K562 (cell line): ENCODE data around the gene DCTN2. TPM values are rescaled to one million over a fixed set of nuclear protein-coding genes. Genes with fewer than 3 reads are reported as not detected.
A peak's percentile ranks its signal among the peaks of the same experiment; 100 is the strongest.

ENCODE experiments used
- CHCHD3 ChIP-seq: fragments of 250-450 bp; sonication (Bioruptor Pico); IDR thresholded peaks from 2 replicates; pipeline ENCODE4 v2.1.2; 2022; ENCODE audit warnings: mild to moderate bottlenecking
- HDAC6 ChIP-seq: IDR thresholded peaks from 2 replicates; pipeline ENCODE4 v1.6.1; 2012; ENCODE audit warnings: low read depth, mild to moderate bottlenecking, control low read depth, inconsistent platforms, low read length, moderate library complexity
- HDAC8 ChIP-seq: fragments of 450-650 bp; IDR thresholded peaks from 2 replicates; pipeline ENCODE4 v1.6.1; 2016; ENCODE audit warnings: mild to moderate bottlenecking, missing genetic modification characterization, moderate library complexity, missing compliant biosample characterization
- MED1 ChIP-seq: sonication (generic); formaldehyde crosslinking; IDR thresholded peaks from 2 replicates; pipeline ENCODE4 v1.8.1; 2023; ENCODE audit warnings: missing genetic modification reagents, borderline replicate concordance
- PTRF ChIP-seq: fragments of 450-650 bp; IDR thresholded peaks from 2 replicates; pipeline ENCODE4 v1.6.1; 2016; ENCODE audit warnings: mild to moderate bottlenecking, missing genetic modification characterization, missing compliant biosample characterization
- RBM15 ChIP-seq: fragments of 200-400 bp; formaldehyde crosslinking; IDR thresholded peaks from 2 replicates; pipeline ENCODE4 v1.6.1; 2018; ENCODE audit warnings: mild to moderate bottlenecking, low read length, moderate library complexity; ENCODE audit not compliant: insufficient read depth
- RBM22 ChIP-seq: fragments of 200-400 bp; formaldehyde crosslinking; IDR thresholded peaks from 2 replicates; pipeline ENCODE4 v1.6.1; 2018; ENCODE audit warnings: low read length, low read depth; ENCODE audit not compliant: poor library complexity, severe bottlenecking
- ZNF140 ChIP-seq: fragments of 250-450 bp; sonication (Bioruptor Pico); IDR thresholded peaks from 2 replicates; pipeline ENCODE4 v1.8.0; 2021; ENCODE audit warnings: moderate library complexity, mild to moderate bottlenecking, inconsistent platforms
- ZNF354B ChIP-seq: fragments of 250-450 bp; sonication (Bioruptor Pico); IDR thresholded peaks from 2 replicates; pipeline ENCODE4 v1.4.0; 2020
- ZNF766 ChIP-seq: fragments of 200-800 bp; sonication (Bioruptor generic); conservative IDR thresholded peaks from 2 replicates; pipeline ENCODE4 v1.6.1; 2016; ENCODE audit warnings: missing genetic modification characterization, missing compliant biosample characterization
- polyA plus RNA-seq, 8 experiments: library from polyadenylated mRNA; depleted of rRNA in 4 of 8; stranded (reverse) in 5 of 8; unstranded in 3 of 8; fragments of >200 nt; fragmentation: Nextera tagmentation in 2 of 8; fragmentation: Illumina TruSeq in 1 of 8; extraction: Ambion mirVana in 2 of 8; extraction: Trizol in 1 of 8; gene quantifications; 2 replicates each; pipeline versions ENCODE4 v1.2.1 to v1.2.3, GENCODE V29; 2011 to 2014; ENCODE audit warnings: inconsistent platforms in 1 of 8, missing spikeins in 1 of 8
- total RNA-seq, 7 experiments: library from RNA; depleted of rRNA in 6 of 7; stranded (reverse); fragments of >200 nt in 6 of 7; fragmentation: Illumina TruSeq in 2 of 7; extraction: Trizol in 2 of 7; gene quantifications; 2 replicates each; pipeline versions ENCODE4 v1.2.1 to v1.2.3, GENCODE V29; 2011 to 2021; ENCODE audit warnings: low replicate concordance in 1 of 7
- TF ChIP-seq, protein P1 (sequence below): fragments of 200-800 bp; sonication (Bioruptor generic); IDR thresholded peaks from 2 replicates; pipeline ENCODE4 v1.6.1; 2016; ENCODE audit warnings: missing genetic modification characterization, missing compliant biosample characterization
- TF ChIP-seq, protein P2 (sequence below): fragments of 150-350 bp; conservative IDR thresholded peaks from 2 replicates; pipeline ENCODE4 v1.6.1; 2014; ENCODE audit warnings: low read length
- TF ChIP-seq, protein P3 (sequence below): fragments of 450-650 bp; IDR thresholded peaks from 2 replicates; pipeline ENCODE4 v1.6.1; 2014; ENCODE audit warnings: low read depth, mild to moderate bottlenecking, moderate library complexity, borderline replicate concordance
- TF ChIP-seq, protein P4 (sequence below): fragments of 250-450 bp; sonication (Bioruptor Pico); IDR thresholded peaks from 2 replicates; pipeline ENCODE4 v1.4.0; 2020; ENCODE audit warnings: borderline replicate concordance

DCTN2 gene
- total and polyA plus RNA-seq, 9 of the 15 experiments (the other 6 are each of a cell fraction or from before 2014, with no cell fraction given): 43.6 to 270 (median 125) TPM

DNA sequence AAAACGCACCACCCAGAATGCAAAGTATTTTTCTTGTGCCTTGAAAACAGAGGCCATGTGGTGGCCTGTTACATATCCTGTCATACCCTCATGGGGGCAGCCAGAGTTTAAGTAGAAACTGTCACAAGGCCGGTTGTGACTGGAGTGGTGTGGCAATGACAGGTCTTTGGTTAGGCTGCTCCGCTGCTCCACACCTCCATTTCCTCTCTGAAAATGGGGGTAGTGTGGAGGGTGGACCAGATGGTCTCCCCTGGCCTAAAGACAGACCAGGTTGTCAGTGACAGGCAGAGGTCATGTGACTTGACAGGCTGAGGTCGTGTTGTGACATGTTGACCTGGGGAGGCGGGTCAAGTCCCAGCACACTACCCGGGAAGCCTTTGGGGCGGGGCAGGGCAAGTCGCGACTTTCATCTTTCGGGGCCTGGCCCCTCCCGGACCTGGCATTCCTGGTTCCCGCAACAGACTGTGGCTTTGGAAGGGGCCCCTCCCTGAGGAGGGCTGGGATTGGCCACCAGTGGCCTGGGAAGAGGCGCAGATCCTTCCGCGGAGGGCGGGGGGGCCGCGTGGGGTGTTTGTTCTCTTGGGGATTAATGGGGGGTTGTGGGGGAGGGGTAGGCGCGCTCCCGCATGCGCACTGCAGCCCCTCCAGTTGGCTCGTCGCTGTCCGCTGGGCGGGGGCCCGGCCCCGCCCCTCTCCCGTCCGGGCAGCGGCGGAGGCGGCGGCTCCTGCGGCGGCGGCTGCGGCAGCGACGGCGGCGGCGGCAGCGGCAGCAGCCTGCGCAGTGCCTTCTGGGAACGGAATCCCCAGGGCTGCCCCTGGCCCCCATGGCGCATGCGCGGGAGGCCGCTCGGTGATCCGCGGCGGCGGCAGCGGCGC is 24.7 kb downstream of the DCTN2 start, which contains the start of gene MBD6 (continued):
- TF ChIP-seq, protein P1, sequence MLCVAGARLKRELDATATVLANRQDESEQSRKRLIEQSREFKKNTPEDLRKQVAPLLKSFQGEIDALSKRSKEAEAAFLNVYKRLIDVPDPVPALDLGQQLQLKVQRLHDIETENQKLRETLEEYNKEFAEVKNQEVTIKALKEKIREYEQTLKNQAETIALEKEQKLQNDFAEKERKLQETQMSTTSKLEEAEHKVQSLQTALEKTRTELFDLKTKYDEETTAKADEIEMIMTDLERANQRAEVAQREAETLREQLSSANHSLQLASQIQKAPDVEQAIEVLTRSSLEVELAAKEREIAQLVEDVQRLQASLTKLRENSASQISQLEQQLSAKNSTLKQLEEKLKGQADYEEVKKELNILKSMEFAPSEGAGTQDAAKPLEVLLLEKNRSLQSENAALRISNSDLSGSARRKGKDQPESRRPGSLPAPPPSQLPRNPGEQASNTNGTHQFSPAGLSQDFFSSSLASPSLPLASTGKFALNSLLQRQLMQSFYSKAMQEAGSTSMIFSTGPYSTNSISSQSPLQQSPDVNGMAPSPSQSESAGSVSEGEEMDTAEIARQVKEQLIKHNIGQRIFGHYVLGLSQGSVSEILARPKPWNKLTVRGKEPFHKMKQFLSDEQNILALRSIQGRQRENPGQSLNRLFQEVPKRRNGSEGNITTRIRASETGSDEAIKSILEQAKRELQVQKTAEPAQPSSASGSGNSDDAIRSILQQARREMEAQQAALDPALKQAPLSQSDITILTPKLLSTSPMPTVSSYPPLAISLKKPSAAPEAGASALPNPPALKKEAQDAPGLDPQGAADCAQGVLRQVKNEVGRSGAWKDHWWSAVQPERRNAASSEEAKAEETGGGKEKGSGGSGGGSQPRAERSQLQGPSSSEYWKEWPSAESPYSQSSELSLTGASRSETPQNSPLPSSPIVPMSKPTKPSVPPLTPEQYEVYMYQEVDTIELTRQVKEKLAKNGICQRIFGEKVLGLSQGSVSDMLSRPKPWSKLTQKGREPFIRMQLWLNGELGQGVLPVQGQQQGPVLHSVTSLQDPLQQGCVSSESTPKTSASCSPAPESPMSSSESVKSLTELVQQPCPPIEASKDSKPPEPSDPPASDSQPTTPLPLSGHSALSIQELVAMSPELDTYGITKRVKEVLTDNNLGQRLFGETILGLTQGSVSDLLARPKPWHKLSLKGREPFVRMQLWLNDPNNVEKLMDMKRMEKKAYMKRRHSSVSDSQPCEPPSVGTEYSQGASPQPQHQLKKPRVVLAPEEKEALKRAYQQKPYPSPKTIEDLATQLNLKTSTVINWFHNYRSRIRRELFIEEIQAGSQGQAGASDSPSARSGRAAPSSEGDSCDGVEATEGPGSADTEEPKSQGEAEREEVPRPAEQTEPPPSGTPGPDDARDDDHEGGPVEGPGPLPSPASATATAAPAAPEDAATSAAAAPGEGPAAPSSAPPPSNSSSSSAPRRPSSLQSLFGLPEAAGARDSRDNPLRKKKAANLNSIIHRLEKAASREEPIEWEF (CRISPR knock-in tag): no peak
- TF ChIP-seq RBM22 (no peak), HDAC6 (no peak), PTRF (peak; percentile 41; the same call in 1 of the 2 replicates), MED1 (CRISPR knock-in tag) (no peak), ZNF140 (no peak), CHCHD3 (CRISPR knock-in tag) (0 out of 2 replicates have a peak, but pooled peaks have one; percentile 47), HDAC8 (peak; percentile 91), RBM15 (no peak), ZNF354B (CRISPR knock-in tag) (no peak), ZNF766 (peak; percentile 70; the same call in 1 of the 2 replicates)
- TF ChIP-seq, protein P2, sequence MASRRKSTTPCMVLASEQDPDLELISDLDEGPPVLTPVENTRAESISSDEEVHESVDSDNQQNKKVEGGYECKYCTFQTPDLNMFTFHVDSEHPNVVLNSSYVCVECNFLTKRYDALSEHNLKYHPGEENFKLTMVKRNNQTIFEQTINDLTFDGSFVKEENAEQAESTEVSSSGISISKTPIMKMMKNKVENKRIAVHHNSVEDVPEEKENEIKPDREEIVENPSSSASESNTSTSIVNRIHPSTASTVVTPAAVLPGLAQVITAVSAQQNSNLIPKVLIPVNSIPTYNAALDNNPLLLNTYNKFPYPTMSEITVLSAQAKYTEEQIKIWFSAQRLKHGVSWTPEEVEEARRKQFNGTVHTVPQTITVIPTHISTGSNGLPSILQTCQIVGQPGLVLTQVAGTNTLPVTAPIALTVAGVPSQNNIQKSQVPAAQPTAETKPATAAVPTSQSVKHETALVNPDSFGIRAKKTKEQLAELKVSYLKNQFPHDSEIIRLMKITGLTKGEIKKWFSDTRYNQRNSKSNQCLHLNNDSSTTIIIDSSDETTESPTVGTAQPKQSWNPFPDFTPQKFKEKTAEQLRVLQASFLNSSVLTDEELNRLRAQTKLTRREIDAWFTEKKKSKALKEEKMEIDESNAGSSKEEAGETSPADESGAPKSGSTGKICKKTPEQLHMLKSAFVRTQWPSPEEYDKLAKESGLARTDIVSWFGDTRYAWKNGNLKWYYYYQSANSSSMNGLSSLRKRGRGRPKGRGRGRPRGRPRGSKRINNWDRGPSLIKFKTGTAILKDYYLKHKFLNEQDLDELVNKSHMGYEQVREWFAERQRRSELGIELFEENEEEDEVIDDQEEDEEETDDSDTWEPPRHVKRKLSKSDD: no peak
- TF ChIP-seq, protein P3, sequence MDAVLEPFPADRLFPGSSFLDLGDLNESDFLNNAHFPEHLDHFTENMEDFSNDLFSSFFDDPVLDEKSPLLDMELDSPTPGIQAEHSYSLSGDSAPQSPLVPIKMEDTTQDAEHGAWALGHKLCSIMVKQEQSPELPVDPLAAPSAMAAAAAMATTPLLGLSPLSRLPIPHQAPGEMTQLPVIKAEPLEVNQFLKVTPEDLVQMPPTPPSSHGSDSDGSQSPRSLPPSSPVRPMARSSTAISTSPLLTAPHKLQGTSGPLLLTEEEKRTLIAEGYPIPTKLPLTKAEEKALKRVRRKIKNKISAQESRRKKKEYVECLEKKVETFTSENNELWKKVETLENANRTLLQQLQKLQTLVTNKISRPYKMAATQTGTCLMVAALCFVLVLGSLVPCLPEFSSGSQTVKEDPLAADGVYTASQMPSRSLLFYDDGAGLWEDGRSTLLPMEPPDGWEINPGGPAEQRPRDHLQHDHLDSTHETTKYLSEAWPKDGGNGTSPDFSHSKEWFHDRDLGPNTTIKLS: no peak; the same call in 1 of the 2 replicates
- TF ChIP-seq, protein P4, sequence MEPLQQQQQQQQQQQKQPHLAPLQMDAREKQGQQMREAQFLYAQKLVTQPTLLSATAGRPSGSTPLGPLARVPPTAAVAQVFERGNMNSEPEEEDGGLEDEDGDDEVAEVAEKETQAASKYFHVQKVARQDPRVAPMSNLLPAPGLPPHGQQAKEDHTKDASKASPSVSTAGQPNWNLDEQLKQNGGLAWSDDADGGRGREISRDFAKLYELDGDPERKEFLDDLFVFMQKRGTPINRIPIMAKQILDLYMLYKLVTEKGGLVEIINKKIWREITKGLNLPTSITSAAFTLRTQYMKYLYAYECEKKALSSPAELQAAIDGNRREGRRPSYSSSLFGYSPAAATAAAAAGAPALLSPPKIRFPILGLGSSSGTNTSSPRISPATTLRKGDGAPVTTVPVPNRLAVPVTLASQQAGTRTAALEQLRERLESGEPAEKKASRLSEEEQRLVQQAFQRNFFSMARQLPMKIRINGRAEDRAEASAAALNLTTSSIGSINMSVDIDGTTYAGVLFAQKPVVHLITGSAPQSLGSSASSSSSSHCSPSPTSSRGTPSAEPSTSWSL (CRISPR knock-in tag): no peak
